DMS79 (cell line): Measurements from ENCODE around the gene CBX6.
A peak's percentile ranks its signal among the peaks of the same experiment; 100 is the strongest.
"Not testable (repeated sequence)": the region's sequence is repeated elsewhere in the genome, so short reads cannot be mapped to it uniquely, and the experiment has no call there.

Source experiments
- DNase-seq: peaks from one replicate; lab custom pipeline; 2025; lab: John Stamatoyannopoulos, UW

Gene CBX6

DNA sequence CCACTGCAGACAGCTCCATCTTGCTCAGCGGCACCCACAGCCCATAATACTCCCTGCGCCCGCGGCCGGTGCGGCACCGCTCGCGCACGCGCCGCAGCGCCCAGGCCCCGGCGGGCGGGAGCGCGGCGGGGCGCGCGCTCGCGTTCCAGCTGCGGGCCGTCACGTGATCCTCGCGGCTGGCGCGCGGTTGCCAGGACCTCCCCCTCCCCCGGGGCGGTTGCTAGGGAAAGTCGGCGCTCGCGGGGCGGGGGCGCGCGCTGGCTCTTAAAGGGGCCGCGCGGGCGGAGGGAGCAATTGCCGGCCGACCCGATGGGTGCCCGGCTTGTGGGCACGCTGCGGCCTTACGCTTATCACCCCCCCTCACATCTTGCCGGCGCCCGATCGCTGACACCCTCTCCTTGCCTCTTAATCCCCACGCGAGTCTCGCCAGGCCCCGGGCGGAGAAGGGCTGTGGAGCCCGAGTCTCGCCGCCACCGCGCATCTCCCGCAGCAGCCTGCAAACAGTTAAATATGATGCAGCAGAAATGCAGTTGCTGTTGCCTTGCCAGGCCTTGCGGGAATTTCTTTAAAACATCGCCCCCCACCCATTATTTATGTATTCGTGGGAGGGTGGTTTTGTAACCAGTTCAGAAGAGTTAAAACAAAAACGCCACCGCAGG is at the start of gene CBX6:
Gene CBX6, minus strand, starts transcription at position 45 of the 659 bp plus-strand sequence. Its CDS starts 26 bp downstream, at position 19.
- peak; percentile 58 for DNase-seq

DNA sequence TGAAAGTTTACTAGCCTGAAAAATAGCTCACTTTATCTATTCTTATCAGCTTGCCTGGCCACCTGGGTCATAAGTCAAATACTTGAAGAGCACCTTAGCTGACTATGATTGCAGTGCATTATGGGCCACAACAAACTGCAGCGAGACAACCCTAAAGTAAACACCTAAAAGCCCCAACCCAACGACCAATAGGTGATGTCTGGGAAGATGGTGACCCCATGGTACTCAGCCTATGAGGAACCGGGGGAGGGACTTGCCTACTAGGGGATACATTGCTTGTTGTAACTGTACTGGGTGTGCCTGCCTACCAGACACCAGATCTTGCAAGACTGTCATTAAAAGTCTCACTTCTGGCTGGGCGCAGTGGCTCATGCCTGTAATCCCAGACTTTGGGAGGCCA is 49.8 kb upstream of the CBX6 start:
- no peak for DNase-seq

DNA sequence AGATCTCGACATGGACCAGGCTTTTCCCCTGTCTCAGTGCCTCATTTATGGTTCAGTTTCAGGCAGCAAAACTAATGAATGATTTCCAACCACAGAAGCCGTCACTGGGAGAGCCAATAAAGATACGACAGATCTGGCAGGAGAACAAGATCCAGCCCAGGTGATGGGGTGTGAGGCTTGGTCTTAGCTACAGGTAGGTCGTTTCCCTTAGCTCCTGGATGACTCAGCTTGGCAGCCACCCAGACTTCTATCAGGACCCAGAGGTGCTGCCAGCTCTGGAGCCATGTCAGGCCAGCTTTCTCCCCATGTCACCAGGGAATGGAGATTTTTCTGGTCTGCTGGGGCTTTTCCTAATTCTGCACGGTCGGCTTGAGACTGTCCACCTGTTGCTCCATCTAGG is 49.1 kb upstream of the CBX6 start:
- peak; percentile 61 for DNase-seq

DNA sequence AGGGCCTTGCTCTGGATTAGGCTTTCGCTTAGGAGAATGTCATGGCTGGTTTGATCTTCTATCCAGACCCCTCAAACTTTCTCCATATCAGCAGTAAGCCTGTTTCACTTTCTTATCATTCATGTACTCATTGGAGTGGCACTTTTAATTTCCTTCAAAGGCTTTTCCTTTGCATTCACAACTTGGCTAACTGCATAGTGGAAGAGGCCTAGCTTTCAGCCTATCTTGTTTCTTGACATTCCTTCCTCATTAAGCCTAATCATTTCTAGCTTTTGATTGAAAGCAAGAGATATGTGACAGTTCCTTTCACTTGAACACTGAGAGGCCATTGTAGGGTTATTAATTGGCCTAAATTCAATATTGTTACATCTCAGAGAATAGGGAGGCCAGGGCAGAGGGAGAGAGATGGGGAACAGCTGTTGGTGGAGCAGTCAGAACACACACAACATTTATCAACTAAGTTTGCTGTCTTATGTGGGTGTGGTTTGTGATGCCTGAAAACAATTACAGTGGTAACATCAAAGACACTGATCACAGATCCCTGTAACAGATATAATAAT is 47.7 kb upstream of the CBX6 start:
- DNase-seq, result no peak

DNA sequence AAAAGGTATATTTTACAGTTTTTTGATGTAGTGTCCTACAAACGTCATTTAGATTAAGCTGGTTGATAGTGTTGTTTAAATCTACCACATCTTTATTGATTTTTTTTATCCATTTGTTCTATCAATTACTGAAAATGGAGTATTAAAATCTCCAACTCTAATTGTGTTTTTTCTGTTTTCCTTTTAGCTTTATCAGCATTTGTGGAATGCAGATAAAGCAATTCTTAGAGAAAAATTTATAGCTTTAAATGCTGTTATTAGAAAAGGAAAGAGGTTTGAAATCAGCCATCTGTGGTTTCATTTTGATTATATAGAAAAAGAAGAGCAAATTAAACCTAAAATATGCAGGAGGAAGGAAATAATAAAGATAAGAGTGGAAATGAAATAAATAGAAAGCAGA is 39.4 kb upstream of the CBX6 start:
- DNase-seq, result no peak

DNA sequence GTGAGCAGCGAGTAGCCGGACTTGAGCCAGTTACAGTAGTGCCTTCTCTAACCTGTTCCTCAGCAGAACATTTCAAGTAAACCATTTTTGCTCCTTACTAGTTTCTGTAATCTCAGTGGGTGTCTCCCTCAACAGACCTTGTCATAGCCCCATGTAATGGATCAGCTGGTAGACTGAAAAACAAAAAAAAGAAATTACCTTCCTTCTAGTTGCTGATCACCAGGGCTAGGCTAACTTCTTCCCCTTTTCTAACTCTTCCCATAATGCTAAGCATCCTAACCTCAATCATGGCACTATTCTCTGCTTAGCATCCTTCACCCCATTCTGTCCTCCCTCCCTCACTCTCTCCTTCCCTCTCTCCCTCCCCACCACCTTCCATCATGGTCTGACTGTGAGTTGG is 35.8 kb upstream of the CBX6 start:
- no peak for DNase-seq

DNA sequence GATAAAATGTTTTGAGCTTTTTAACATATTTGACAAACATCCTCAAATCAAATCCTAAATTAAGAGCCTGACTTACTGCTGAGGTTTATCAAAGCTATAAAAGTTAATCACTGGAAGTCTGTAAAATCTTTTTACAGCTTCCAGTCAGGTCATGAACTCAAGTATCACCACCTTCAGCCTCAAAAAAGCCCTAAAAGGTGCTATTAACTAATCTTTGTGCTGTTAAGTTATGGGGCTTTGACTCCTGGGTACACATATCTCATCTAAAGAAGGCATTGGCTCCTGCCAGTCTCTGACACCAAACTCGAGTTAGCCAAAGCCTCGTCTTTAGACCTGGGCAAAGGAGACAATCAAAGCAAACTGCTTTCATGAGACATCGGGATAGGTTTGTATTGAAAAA is 34.0 kb upstream of the CBX6 start:
- DNase-seq, result no peak

DNA sequence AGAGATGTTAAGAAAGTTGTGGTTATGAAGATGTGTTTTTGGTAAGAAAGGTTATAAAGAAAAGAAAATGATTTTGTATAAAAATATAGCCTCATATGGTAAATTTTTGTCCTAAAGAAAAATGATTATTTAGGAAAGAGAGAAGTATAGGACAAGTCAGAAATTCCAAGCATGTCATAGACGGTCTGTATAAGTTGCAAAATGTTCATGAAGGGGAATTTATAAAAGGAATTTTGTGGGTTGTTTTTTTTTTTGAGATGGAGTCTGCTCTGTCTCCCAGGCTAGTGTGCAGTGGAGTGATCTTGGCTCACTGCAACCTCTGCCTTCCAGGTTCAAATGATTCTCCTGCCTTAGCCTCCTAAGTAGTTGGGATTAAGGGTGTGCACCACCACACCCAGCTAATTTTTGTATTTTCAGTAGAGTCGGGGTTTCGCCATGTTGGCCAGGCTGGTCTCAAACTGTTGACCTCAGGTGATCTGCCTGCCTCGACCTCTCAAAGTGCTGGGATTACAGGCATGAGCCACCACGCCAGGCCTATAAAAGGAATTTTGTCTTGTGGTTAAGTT is 32.1 kb upstream of the CBX6 start:
- not testable (repeated sequence) for DNase-seq

DNA sequence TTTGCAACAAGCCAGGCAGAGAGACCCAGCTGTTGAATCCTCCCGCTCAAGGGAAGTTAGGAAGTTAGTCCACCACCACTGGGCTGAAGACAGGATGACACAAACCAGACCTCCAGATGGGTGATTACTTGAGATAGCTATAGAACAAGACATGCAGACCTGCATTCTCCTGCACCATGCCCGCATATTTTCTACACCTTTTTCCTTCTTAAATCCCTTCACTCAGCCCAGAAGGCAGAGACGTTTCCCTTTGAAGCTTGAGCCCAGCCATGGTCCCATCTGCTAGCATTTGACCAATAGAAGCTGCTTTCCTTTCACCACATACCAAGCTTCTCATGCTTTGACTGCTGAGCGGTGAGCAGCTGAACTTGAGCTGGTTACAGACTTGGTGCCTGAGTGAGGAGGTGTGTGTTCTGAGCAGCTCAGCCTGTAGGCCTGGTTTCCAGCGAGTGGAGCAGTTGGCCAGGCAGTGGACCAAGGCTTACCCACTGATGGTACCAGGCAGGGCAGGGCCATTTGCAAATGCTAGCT is 29.2 kb upstream of the CBX6 start:
- no peak for DNase-seq

DNA sequence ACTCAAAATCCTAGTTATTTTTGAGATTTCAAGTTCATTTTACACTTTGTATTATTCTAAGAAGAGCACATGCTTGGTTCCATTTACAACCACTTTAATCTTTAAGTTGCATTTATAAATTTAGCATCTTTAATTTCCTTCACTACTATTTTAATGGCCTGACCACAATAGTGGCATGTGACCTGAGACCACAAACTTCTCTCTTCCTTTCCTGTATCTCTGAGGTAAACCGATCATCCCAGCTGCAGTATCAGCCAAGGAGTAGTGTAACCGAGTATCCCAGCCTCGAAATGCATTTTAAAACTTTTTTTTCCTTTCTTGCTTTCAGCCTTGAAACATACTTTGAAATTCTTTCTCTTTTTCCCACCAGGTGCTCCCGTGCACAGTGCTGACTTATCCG is 28.7 kb upstream of the CBX6 start:
- DNase-seq, result no peak

DNA sequence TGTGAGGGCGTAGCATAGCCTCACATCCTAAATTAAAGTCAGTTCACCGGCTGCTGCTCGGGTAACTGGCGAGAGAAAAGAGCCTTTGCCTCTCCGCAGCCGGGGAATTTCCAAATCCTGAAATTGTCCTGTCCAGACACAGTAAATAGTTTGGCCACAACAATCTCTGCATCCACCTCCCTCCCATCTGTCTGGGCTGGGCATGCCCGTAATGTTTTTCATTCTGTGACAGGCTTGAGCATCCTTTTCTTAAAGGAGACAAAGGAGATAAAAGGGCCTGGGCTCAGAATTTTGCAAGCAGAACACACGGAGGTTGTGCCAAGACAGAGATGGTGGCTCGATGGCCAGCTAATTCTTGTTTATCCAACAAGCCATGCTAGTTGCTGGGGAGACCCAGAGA is 19.2 kb upstream of the CBX6 start:
- no peak for DNase-seq

DNA sequence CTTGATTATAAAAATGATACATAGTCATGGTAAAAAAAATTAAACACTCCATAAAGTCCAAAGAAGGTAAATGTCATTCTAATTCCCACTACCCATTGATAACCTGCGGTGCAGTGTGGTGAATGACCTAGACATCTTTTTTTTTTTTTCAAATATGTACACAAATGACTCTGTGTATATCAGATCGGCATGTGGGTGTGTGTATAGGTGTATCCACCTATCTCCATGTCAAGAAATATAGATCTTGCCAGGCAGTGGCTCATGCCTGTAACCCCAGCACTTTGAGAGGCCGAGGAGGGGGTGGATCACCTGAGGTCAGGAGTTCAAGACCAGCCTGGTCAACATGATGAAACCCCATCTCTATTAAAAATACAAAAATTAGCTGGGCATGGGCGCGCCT is 18.4 kb upstream of the CBX6 start:
- no peak for DNase-seq

DNA sequence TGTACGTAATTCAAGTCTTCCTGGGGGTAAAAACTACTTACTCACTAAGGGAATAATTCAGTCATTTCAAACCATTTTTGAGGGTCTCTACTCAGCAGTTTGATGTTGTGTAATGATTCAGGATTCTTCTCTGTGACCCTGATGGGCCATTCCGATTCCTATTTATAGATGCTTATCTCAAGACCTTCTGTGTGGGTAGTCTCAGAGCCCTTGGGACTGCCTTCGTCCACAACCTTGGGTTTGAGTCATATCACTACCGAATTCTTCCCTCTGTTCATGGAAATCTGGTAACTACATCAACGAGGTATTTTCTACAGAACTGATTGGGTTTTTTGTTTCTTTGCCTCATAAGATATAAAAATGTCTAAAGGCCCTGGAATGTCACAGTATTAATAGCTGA is 14.3 kb upstream of the CBX6 start:
- no peak for DNase-seq

DNA sequence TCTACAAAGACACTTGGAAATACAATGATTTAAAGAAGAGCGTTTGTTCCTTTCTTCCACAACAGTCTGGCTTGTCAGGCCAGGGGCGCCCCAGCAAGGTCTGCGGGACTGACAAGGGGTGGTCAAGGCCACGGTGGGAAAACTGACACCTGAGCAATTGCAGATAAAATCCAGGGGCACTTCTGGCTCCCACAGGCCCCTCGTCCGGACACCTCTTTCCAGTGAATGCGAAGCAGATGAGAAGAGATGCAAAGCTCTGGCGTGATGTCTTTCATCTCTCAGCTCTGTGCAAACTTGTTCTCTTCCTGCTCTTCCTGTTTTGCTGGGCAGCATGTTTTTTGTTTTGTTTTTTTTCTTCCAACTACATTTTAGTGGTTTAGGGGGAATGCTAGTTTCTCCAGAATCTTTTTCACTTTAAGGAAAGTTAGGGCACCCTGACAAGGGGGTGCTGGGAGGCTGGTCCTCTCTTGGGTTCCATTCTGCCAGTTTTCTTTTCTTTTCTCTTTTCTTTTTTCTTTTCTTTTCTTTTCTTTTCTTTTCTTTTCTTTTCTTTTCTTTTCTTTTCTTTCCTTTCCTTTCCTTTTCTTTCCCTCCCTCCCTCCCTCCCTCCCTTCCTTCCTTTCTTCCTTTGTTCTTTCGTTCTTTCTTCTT is 11.1 kb upstream of the CBX6 start:
- no peak for DNase-seq

DNA sequence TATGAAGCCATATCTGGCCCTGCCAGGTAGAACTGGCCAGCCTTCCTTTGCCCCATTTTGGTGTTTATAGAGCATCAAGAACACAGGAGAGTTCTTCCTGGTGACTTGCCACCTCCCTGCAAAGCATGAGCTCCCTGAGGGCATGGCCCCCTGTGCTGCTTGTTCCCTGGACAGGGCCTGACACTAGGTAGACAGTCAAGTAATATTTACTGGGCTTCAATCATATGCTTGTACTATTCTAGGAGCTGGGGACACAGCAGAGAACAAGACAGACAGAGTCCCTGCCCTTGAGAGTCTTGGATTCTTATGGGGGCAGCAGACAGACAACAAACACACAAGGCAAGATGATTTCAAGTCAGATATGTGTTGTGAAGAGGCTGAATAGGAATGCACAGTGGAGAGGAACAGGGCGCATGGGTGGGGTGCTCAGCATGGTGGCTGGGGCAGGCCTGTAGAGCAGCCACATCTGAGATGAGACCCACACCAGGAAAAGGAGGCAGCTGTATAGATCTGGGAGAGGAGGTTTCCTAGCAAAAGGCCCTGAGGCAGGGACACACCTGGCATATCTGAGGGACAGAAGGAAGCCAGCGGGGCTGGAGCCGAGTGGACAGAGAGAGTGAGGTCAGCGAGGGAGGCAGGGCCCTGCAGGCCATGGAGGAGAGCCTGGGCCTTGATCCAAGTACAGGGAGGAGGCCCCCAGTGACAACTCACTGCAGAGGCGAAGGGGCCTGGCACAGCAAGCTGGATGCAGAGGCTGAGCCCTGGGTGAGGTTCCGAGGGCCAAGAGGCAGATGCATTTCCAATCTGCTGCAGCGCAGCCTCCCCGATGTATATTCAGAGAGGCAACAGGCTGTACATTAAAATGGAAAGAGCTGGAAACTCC is 10.2 kb upstream of the CBX6 start:
- no peak for DNase-seq

DNA sequence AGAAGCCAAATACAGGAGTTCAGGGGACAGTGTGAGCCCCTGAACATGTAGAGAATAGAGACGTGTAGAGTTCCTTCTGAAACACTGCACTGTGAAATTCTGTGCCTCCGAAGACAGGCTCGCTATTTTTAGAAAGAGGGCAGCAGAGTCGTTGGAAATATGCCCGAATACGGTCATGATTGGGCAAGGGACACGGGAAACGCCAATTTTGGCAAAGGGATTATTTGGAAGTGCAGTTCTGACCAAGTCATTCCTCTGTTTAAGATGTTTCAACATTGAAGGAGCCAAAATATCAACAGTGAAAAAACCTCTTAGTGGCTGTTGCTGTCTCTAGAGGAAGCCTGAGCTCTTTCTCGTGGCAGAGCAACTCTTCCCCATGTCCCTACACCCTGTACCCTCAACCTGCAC is 9.5 kb upstream of the CBX6 start:
- peak; percentile 23 for DNase-seq

DNA sequence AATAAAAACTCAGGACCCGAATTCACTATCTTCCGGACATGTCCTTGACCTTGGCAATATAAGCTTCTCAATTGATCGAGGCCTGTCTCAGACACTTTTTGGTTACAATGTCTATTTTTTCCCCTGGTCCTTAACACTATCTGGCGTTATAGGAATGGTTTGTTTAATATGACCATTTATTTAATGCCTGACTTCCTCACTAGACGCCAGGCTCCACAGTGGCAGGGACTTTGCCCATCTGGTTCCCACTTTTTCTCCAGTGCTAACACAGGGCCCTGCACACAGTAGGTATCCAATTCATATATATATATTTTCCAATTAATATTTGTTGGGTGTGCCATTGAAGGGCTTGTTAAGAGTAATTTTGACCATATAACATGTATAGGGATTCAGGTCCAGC is 7.9 kb upstream of the CBX6 start:
- no peak for DNase-seq

DNA sequence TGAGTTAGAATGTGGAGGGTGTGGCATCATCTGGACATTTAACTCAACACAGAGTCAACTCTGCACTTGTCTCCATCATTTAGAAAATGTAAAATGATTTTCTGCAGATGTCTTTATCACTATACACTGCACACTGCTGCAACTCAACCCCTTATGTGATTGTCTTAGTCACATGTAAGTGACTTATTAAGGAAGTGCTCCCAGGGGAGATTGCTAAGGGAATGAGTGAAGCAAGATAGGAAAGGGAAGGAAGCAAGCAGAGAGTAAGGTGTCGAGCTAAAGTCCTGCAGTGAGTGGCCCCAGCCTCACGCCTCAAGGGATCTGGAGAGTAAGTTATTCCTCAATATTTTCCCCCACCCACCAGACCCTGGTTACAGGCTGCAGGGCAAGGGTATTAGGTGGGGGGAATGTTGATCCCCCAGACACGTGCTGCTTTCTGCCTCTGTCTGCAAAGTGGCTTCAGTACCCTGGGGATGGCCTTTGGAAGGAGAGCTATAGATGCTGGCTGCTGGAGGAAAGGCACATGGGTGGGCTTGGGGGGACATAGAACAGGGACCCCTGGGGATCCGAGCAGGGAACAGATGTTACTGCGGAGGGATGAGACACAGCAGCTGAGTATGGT is 7.2 kb upstream of the CBX6 start:
- DNase-seq, result no peak

DNA sequence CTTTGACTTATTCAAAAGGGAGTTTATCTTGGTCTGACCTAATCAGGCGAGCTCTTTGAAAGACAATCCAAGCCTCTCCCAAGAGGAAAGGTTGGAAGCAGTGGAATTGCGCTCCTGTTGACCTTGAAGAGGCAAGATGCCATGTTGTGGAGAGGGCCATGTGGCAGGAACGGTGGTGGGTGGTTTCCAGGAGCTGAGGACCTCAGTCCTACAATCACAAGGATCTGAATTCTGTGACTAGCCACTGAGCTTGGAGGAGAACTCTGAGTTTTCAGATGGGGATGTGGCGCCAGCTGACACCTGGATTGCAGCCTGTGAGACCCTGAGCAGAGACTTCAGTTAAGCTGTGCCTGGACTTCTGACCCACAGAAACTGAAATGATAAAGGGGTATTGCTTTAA is 6.0 kb upstream of the CBX6 start:
- DNase-seq, result no peak

DNA sequence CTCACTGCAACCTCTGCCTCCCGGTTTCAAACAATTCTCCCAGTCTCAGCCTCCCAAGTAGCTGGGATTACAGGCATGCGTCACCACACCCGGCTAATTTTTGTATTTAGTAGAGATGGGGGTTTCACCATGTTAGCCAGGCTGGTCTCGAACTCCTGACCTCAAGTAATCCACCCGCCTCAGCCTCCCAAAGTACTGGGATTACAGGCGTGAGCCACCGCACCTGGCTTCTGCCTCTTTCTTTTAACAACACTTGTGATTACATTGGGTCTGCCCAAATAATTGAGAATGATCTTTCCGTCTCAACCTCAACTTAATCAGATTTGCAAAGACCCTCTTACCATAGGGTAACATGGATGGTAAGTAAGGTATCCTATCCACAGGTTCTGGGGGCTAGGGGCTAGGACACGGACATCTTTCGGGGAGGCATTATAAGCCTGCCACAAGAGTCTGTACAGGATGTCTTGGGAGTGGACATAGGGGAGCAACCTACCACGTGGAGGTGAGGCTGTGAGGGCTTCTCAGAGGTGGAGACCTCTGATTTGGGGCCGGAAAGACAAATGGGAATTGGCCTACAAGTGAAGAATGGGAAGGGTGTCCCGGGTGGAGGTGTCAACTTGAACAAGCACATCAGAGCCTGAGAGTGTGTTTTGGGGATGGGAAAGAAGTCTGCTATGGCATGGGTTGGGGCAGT is 2.7 kb upstream of the CBX6 start:
- no peak for DNase-seq
